ENCODE measurements around the gene ZBTB5. TPM values are rescaled to one million over a fixed set of nuclear protein-coding genes. Genes with fewer than 3 reads are reported as not detected.
A peak's percentile ranks its signal among the peaks of the same experiment; 100 is the strongest.

The ZBTB5 gene
- total and polyA plus RNA-seq, 2 of the 13 experiments (the other 11 are each of a cell fraction or from before 2014, with no cell fraction given) = 12.5 to 20.5 TPM

GRCh38 chr9:37410969-37411785 is 54.1 kb downstream of the ZBTB5 start (continued):
- TF ChIP-seq SP140L (CRISPR knock-in tag; IDR thresholded peaks at IDR 0.05; ENCODE audit: borderline replicate concordance) = no peak
- TF ChIP-seq ZNF776 (CRISPR knock-in tag; IDR thresholded peaks at IDR 0.05) = 0 out of 2 replicates have a peak, but pooled peaks have one; percentile 18
- TF ChIP-seq NFYB (CRISPR knock-in tag; IDR thresholded peaks at IDR 0.05) = no peak
- peak; percentile 45; the same call in 1 of the 2 replicates for TF ChIP-seq ZSCAN21 (CRISPR knock-in tag; IDR thresholded peaks at IDR 0.05; ENCODE audit: borderline replicate concordance)
- no peak for TF ChIP-seq ZMAT3 (CRISPR knock-in tag; conservative IDR thresholded peaks at IDR 0.05)
- TF ChIP-seq ETV6 (CRISPR knock-in tag; conservative IDR thresholded peaks at IDR 0.05) = no peak
- peak; percentile 41 for TF ChIP-seq SALL1 (CRISPR knock-in tag; IDR thresholded peaks at IDR 0.05)
- TF ChIP-seq TCF7 (IDR thresholded peaks at IDR 0.05; ENCODE audit: low read depth) = no peak
- TF ChIP-seq ZNF562 (CRISPR knock-in tag; IDR thresholded peaks at IDR 0.05; ENCODE audit: borderline replicate concordance) = no peak
- TF ChIP-seq SMAD1 (CRISPR knock-in tag; IDR thresholded peaks at IDR 0.05; ENCODE audit: borderline replicate concordance, low read depth) = no peak
- TF ChIP-seq ARID4A (CRISPR knock-in tag; IDR thresholded peaks at IDR 0.05; ENCODE audit: borderline replicate concordance) = peak; percentile 22; the same call in 1 of the 2 replicates
- TF ChIP-seq NR3C1 (CRISPR knock-in tag; IDR thresholded peaks at IDR 0.05) = no peak
- no peak for TF ChIP-seq ZNF180 (CRISPR knock-in tag; IDR thresholded peaks at IDR 0.05; ENCODE audit: borderline replicate concordance, low read depth)
- TF ChIP-seq AGO1 (IDR thresholded peaks at IDR 0.05; ENCODE audit: low read depth, low read length, poor library complexity, severe bottlenecking) = no peak
- TF ChIP-seq ZNF737 (CRISPR knock-in tag; IDR thresholded peaks at IDR 0.05; ENCODE audit: borderline replicate concordance) = no peak
- no peak for TF ChIP-seq ATM (IDR thresholded peaks at IDR 0.05; ENCODE audit: borderline replicate concordance)
- TF ChIP-seq KLF12 (CRISPR knock-in tag; IDR thresholded peaks at IDR 0.05; ENCODE audit: borderline replicate concordance) = no peak
- no peak for TF ChIP-seq ZNF747 (CRISPR knock-in tag; IDR thresholded peaks at IDR 0.05; ENCODE audit: borderline replicate concordance)
- TF ChIP-seq PHF21A (CRISPR knock-in tag; IDR thresholded peaks at IDR 0.05) = no peak
- TF ChIP-seq ZNF280B (CRISPR knock-in tag; IDR thresholded peaks at IDR 0.05; ENCODE audit: borderline replicate concordance) = no peak
- TF ChIP-seq ZNF138 (CRISPR knock-in tag; IDR thresholded peaks at IDR 0.05; ENCODE audit: low read depth) = no peak
- TF ChIP-seq ZFP62 (CRISPR knock-in tag; IDR thresholded peaks at IDR 0.05) = no peak

Measured in HepG2 (cell line).